Left cardiac atrium (tissue), 4 donors: ENCODE measurements around the gene IL6. TPM values are rescaled to one million over a fixed set of nuclear protein-coding genes. Genes with fewer than 3 reads are reported as not detected.
A peak's percentile ranks its signal among the peaks of the same experiment; 100 is the strongest.

Experiments used
- ATAC-seq, 2 donors: fragments of 200-7000 bp; cut with Tn5 transposase; one replicate each; pipeline ENCODE4 v1.9.1; 2020; ENCODE audit warnings: mild to moderate bottlenecking in 2 of 2, moderate library complexity in 2 of 2
- DNase-seq: peaks from one replicate; pipeline ENCODE4 v3.0.0-alpha.2; 2020
- intact Hi-C, 2 donors: fragments of 100-400 bp; cut with DNase I; formaldehyde crosslinking; loops; one replicate each; pipeline versions ENCODE4 v1.14.1 to v1.15.1; 2022 to 2023
- total RNA-seq, 2 donors: library from RNA; stranded (reverse); fragmentation: NEBNext Ultra II Directional; extraction: Animal tissue kit (Norgen Biotek cat#: 25700); gene quantifications; one replicate each; pipeline ENCODE4 v1.2.1, GENCODE V29; 2021
- donor health status: DM: no; HTN: yes; CAD: no.
- donor health status: DM: no; HTN: yes; CAD: no; lungs with severe emphysema.
- donor health status: DM: yes; HTN: yes; CAD: no.
- donor health status: Dilated cardiomyopathy.

The IL6 gene
- total RNA-seq, 2 donors from 2014 or later = 3.3 to 20.1 TPM

DNA sequence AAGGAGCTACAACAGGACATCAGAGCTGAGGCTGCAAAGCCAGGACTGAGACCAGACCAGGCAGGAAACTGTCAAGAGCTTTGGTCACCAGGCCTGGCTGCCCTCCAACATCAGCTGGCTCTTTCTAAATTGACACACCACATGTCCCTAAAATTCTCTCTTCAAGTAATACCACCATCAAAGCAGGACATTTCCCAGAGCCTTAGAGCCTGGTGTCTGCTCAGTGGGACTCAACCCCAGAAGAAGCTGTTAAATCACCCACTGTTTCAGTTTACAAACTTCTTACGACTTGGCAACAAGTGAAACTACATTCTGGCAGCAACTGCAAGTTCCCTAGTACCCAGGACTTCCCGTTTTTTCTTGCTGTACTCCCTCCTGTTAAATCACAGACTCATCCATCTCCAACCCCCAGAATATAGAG, 3.8 kb upstream of the IL6 start:
- intact Hi-C loops = loop anchor here (10.0 kb wide), 2 partner anchors 158 to 332 kb away; no protein-coding TSS in a partner anchor
- ATAC-seq (peak; percentile 23), DNase-seq (peak; percentile 82)

- intact Hi-C loops = loop anchor here (10.0 kb wide), 2 partner anchors 159 to 331 kb away; no protein-coding TSS in a partner anchor
- DNase-seq (peak; percentile 51), ATAC-seq (peak in 1 of 2 donors; percentile 21)
Measured at GRCh38 chr7:22723637-22724036, 3.4 kb upstream of the IL6 start.

DNA sequence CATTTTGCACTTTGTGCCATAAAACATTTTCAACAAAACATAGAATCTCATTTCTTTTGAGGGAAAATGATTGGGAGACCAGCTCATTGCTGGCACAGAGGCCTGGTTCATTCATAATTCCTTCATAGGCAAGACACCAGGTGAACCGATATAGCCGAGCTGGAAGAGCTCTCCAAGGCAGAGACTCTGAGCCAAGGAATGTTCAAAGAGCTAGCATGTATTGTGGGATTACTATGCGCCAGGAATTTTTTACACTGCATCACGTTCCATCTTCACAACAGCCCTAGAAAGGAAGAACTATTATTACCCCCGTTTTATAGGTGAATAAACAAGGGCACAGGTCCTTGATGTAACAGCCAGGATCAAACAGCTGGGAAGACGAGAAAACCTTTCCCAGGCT, 2.1 kb upstream of the IL6 start:
- ATAC-seq (no peak), DNase-seq (no peak)
- intact Hi-C loops = loop anchor here (5.0 to 10.0 kb wide), 3 partner anchors 138 to 330 kb away; no protein-coding TSS in a partner anchor

DNA sequence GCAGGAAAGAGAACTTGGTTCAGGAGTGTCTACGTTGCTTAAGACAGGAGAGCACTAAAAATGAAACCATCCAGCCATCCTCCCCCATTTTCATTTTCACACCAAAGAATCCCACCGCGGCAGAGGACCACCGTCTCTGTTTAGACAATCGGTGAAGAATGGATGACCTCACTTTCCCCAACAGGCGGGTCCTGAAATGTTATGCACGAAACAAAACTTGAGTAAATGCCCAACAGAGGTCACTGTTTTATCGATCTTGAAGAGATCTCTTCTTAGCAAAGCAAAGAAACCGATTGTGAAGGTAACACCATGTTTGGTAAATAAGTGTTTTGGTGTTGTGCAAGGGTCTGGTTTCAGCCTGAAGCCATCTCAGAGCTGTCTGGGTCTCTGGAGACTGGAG, 1.4 kb upstream of the IL6 start:
- ATAC-seq (no peak), DNase-seq (no peak)
- intact Hi-C loops = loop anchor here (5.0 to 10.0 kb wide), 3 partner anchors 138 to 329 kb away; no protein-coding TSS in a partner anchor

DNA sequence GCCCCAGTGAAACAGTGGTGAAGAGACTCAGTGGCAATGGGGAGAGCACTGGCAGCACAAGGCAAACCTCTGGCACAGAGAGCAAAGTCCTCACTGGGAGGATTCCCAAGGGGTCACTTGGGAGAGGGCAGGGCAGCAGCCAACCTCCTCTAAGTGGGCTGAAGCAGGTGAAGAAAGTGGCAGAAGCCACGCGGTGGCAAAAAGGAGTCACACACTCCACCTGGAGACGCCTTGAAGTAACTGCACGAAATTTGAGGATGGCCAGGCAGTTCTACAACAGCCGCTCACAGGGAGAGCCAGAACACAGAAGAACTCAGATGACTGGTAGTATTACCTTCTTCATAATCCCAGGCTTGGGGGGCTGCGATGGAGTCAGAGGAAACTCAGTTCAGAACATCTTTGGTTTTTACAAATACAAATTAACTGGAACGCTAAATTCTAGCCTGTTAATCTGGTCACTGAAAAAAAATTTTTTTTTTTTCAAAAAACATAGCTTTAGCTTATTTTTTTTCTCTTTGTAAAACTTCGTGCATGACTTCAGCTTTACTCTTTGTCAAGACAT, 574 bp upstream of the IL6 start:
- intact Hi-C loops = loop anchor here (2.0 to 10.0 kb wide), 4 partner anchors 139 to 328 kb away; no protein-coding TSS in a partner anchor
- ATAC-seq (peak; percentile 29 to 60), DNase-seq (peak; percentile 51)

GRCh38 chr7:22727714-22728035, 675 bp downstream of the IL6 start:
- DNase-seq (no peak), ATAC-seq (no peak)
- intact Hi-C loops = loop anchor here (2.0 to 10.0 kb wide), 4 partner anchors 140 to 327 kb away; no protein-coding TSS in a partner anchor

GRCh38 chr7:22728401-22729029, 1.5 kb downstream of the IL6 start:
- intact Hi-C loops = loop anchor here (5.0 to 10.0 kb wide), 3 partner anchors 141 to 326 kb away; no protein-coding TSS in a partner anchor
- DNase-seq (no peak), ATAC-seq (peak in 1 of 2 donors; percentile 5)

- intact Hi-C loops = loop anchor here (5.0 to 10.0 kb wide), 3 partner anchors 142 to 325 kb away; no protein-coding TSS in a partner anchor
- DNase-seq (no peak), ATAC-seq (no peak)
Measured at GRCh38 chr7:22729180-22729825, 2.3 kb downstream of the IL6 start.

DNA sequence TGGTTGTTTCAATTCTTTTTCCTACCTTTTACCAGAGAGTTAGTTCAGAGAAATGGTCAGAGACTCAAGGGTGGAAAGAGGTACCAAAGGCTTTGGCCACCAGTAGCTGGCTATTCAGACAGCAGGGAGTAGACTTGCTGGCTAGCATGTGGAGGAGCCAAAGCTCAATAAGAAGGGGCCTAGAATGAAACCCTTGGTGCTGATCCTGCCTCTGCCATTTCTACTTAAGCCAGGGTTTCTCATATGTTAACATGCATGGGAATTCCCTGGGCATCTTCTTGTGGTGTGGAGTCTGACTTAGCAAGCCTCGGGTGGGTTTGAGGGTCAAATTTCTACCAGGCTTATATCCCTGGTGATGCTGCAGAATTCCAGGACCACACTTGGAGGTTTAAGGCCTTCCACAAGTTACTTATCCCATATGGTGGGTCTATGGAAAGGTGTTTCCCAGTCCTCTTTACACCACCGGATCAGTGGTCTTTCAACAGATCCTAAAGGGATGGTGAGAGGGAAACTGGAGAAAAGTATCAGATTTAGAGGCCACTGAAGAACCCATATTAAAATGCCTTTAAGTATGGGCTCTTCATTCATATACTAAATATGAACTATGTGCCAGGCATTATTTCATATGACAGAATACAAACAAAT, 3.2 kb downstream of the IL6 start:
- no peak for DNase-seq
- intact Hi-C loops = no loop called here
- no peak for ATAC-seq

GRCh38 chr7:22730921-22731654, 4.1 kb downstream of the IL6 start:
- intact Hi-C loops = no loop called here
- ATAC-seq (no peak), DNase-seq (no peak)

- ATAC-seq = no peak
Measured at GRCh38 chr7:22731766-22732165, 4.8 kb downstream of the IL6 start.

GRCh38 chr7:22732556-22733126, 5.6 kb downstream of the IL6 start:
- intact Hi-C loops = no loop called here
- DNase-seq (no peak), ATAC-seq (peak in 1 of 2 donors; percentile 21)

More at GRCh38 chr7:22731766-22732165, 4.8 kb downstream of the IL6 start:
- intact Hi-C loops = no loop called here
- DNase-seq = no peak

GRCh38 chr7:22733761-22734160, 6.8 kb downstream of the IL6 start:
- no peak for DNase-seq
- ATAC-seq = no peak
- intact Hi-C loops = no loop called here

- DNase-seq (no peak), ATAC-seq (no peak)
- intact Hi-C loops = no loop called here
Measured at GRCh38 chr7:22743014-22743413, 16.0 kb downstream of the IL6 start.

DNA sequence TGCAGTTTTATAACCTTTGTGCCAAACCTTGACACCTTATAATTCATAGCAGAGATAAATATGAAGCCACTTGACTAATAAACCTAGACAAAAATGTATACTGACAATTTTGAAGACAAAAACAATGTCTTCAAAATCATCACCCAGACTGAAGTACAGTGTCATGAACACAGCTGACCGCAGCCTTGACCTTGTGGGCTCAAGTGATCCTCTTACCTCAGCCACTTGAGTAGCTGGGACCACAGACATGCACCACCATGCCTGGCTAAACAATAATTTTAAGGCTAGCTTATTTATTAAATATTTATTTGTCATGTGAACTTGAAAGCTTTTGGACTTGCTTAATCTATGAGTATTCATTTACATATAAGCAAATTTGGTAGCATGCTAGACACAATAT, 24.3 kb downstream of the IL6 start:
- ATAC-seq = no peak
- intact Hi-C loops = no loop called here
- no peak for DNase-seq

DNA sequence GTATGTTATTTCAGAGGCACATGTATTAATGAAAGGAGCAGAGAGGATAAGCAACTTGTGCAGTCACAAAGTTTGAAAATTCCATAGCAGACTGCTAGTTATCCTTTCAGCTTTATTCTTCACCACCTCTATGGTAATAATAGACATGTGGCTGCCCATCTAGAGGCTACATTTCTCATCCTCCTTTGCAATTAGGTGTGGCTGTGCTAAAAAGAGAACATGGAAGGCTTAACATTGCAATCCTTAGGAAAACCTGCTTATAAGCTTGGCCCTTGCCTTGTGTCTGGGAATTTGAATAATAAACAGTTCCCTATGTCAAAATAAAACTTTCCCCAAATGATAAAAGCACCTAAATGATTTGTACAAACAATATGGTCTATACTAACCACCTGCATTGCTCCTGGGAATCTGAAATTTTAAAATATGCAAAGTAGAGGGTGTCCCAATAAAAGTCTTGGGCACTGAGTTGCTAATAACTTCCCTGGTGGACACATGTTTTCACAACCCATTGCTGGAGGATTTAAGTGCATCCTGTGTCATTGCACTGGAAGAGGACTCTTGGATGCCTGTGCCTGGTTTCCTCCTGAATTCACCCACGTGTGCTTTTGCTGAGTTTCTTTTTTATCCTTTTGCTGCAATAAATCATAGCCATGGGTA, 30.5 kb downstream of the IL6 start:
- intact Hi-C loops = no loop called here
- no peak for DNase-seq

GRCh38 chr7:22758576-22758975, 31.6 kb downstream of the IL6 start:
- intact Hi-C loops = no loop called here
- no peak for ATAC-seq

More for the DNA sequence above, 30.5 kb downstream of the IL6 start:
- ATAC-seq = no peak

DNA sequence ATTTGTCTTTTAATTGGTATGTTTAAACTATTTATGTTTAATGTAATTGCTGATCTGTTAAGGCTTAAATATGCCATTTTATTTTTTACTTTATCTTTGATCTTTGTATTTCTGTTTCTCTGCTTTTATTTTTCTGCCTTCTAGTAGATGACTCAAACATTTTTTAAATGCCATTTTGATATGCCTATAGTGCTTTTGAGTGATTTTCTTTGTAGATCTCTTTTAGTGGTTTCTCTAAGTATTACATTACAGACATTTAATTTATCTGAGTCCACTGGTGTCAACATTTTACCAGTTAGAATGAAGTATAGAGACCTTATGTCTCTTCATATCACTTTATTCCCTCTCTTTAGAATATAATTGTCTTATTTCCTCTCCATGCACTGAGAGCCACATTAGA, 32.7 kb downstream of the IL6 start:
- ATAC-seq (no peak), DNase-seq (no peak)
- intact Hi-C loops = no loop called here

More at GRCh38 chr7:22758576-22758975, 31.6 kb downstream of the IL6 start:
- DNase-seq = no peak
